ENCODE results near the gene XRCC3. TPM values are rescaled to one million over a fixed set of nuclear protein-coding genes. Genes with fewer than 3 reads are reported as not detected.

Gene XRCC3
- total and polyA plus RNA-seq, 3 donors from 2014 or later, result 16.6 to 41.1 (median 40.3) TPM

DNA sequence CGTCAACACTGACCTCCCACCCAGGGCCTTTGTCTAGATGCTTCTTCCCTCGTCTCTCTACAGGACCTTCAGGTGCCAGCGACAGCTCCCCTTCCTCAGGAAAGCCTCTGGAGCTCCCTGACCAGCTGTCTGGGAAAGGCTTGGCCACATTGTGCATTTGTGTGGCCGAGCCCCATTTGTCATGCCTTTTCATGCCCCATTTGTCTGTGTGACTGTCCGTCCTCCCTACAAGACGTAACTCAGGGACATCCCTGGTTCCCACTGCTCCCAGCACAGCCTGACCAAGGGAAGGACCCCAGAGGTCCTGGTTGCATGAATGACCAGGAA, 24.2 kb upstream of the XRCC3 start:
- no peaks in the 10 kb centered on the region for H3K27me3 ChIP-seq
- WGBS, 2 donors, result 88 to 94% methylated on average over 6 of the region's 6 CpGs
- no peaks in the 10 kb centered on the region for H3K9me3 ChIP-seq
- no peak for DNase-seq
- intact Hi-C loops (cut with DNase I; ENCODE audit: low total_unique reads), result no loop called here
- no peak overlapping the region for H3K27ac ChIP-seq
- TF ChIP-seq, protein P1, sequence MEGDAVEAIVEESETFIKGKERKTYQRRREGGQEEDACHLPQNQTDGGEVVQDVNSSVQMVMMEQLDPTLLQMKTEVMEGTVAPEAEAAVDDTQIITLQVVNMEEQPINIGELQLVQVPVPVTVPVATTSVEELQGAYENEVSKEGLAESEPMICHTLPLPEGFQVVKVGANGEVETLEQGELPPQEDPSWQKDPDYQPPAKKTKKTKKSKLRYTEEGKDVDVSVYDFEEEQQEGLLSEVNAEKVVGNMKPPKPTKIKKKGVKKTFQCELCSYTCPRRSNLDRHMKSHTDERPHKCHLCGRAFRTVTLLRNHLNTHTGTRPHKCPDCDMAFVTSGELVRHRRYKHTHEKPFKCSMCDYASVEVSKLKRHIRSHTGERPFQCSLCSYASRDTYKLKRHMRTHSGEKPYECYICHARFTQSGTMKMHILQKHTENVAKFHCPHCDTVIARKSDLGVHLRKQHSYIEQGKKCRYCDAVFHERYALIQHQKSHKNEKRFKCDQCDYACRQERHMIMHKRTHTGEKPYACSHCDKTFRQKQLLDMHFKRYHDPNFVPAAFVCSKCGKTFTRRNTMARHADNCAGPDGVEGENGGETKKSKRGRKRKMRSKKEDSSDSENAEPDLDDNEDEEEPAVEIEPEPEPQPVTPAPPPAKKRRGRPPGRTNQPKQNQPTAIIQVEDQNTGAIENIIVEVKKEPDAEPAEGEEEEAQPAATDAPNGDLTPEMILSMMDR (IDR thresholded peaks at IDR 0.05), result no peak
- TF ChIP-seq POLR2A (IDR thresholded peaks at IDR 0.05), result no peak
- H3K4me3 ChIP-seq, result no peak overlapping the region
- H3K4me1 ChIP-seq, result peaks cover 47% of the 10 kb centered on the region
- H3K36me3 ChIP-seq (ENCODE audit: low read depth, missing control alignments), result no peaks in the 10 kb centered on the region

DNA sequence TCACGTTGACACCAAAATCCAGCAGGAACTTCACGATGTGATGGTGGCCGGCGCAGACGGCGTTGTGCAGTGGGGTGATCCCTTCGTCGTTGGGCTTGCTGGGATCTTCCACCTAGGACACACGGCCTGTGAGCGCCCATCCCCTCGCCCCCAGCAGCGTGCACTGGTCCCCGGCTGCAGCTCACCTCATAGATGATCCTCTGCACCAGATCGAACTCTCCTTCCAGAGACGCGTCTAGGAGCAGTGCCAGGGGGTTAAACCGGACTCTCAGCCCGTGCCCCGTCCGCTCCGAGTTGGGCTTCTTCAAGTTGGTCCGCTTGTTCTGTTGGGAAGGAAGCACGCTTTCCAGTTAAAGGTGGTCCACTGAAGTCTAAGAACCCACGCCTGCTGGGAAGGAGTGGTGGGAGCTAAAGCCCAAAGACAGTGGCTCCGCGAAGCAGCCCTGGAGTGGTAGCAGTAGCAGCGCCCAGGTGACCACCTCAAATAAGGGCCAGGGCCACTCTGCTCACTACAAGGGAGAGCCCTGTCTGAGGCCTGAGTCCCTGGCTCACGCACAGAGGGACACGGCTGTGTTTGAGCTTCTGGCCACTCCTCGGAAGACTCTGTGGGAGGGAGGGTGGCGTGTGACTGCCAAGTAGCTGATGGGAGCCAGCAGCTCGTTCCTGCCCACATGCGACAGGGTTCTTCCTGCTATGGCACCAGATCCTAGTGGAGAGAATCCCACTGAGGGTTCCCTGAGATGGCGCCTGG, 23.6 kb upstream of the XRCC3 start:
- H3K36me3 ChIP-seq (ENCODE audit: low read depth, missing control alignments), result no peaks in the 10 kb centered on the region
- intact Hi-C loops (cut with DNase I; ENCODE audit: low total_unique reads), result no loop called here
- no peaks in the 10 kb centered on the region for H3K27me3 ChIP-seq
- H3K27ac ChIP-seq, result no peak overlapping the region
- TF ChIP-seq POLR2A (IDR thresholded peaks at IDR 0.05), result no peak
- TF ChIP-seq, protein P1 (IDR thresholded peaks at IDR 0.05), result no peak
- WGBS, 2 donors, result 75 to 86% methylated on average over 19 to 34 of the region's 34 CpGs
- no peaks in the 10 kb centered on the region for H3K9me3 ChIP-seq
- no peak overlapping the region for H3K4me3 ChIP-seq
- H3K4me1 ChIP-seq, result peaks cover 47% of the 10 kb centered on the region
- peak; percentile 72 for DNase-seq

DNA sequence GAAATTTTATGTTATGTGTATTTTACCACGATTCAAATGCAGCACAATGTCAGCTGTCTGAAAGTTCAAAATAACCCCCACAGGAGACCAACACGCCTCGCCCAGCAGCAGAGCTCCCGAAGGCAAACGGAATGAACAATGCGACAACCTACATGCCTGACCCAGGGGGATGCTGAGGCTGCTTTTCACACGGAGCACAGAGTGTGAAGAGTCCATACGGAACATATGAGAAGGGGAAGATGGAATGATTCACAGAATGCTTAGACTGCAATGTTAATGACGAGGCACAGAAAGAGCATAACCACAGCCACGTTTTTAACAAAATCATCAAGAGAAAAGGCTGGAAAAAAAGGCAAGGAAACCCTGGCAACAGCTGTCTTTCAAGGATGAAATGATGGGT, 22.9 kb upstream of the XRCC3 start:
- intact Hi-C loops (cut with DNase I; ENCODE audit: low total_unique reads), result no loop called here
- Histone ChIP-seq H3K27me3 (no peaks in the 10 kb centered on the region), H3K27ac (no peak overlapping the region), H3K4me1 (peaks cover 47% of the 10 kb centered on the region), H3K36me3 (ENCODE audit: low read depth, missing control alignments) (no peaks in the 10 kb centered on the region), H3K9me3 (no peaks in the 10 kb centered on the region), H3K4me3 (no peak overlapping the region)
- no peak for DNase-seq
- WGBS, 2 donors, result 90 to 92% methylated on average over 10 of the region's 10 CpGs
- TF ChIP-seq, protein P1 (IDR thresholded peaks at IDR 0.05), result no peak
- no peak for TF ChIP-seq POLR2A (IDR thresholded peaks at IDR 0.05)

DNA sequence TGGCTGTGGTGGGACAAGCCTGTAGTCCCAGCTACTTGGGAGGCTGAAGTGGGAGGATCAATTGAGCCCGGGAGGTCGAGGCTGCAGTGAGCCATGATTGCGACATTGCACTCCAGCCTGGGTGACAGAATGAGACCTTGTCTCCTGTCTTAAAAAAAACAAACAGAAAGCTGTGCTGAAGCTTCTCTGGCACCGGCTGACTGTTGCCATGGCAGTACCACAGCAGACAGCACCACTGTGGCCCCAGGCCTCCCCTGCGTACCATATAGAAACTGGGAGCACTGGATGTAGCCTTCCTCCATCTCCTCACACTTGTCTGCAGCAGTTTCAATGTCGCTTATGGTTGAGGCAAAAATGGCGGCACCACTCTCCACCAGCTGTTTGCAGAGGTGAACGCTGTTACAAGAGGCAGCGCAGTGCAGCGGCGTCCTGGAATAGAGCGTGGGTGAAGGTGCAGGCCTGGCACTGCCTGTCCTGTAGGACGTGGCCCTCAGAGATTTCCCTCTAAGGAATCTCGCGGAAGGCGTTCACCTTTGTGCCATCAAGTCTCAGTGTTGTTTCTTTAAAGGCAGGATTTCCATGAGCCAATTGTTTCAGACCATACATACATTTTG, 22.3 kb upstream of the XRCC3 start:
- no peaks in the 10 kb centered on the region for H3K9me3 ChIP-seq
- H3K4me1 ChIP-seq, result peaks cover 47% of the 10 kb centered on the region
- peak overlapping the region in 1 of 2 donors; percentile 79 for H3K27ac ChIP-seq
- no peaks in the 10 kb centered on the region for H3K27me3 ChIP-seq
- DNase-seq, result no peak
- H3K36me3 ChIP-seq (ENCODE audit: low read depth, missing control alignments), result no peaks in the 10 kb centered on the region
- 93 to 94% methylated on average over 16 of the region's 16 CpGs for WGBS, 2 donors
- intact Hi-C loops (cut with DNase I; ENCODE audit: low total_unique reads), result no loop called here
- H3K4me3 ChIP-seq, result no peak overlapping the region
- no peak for TF ChIP-seq POLR2A (IDR thresholded peaks at IDR 0.05)
- TF ChIP-seq, protein P1 (IDR thresholded peaks at IDR 0.05), result no peak

Measured in testis (tissue), 3 donors.